MCF 10A (cell line): ENCODE measurements around the gene PLN. TPM values are rescaled to one million over a fixed set of nuclear protein-coding genes. Genes with fewer than 3 reads are reported as not detected.

Experiments
- BruUV-seq: library from RNA; stranded (reverse); fragments of 400-500 nt; replicated peaks from 2 replicates; lab custom pipeline; 2021; lab: Mats Ljungman, UMichigan
- CTCF ChIA-PET: fragments of 300-600 bp; sonication (Branson Sonifier 250); formaldehyde crosslinking; extraction: SDS; loops from one replicate; lab custom pipeline; 2021; ENCODE audit warnings: antibody characterized with exemption, inconsistent platforms; lab: Yijun Ruan, JAX
- POLR2A ChIA-PET: fragments of 300-600, 350-650 bp; sonication (Branson Sonifier 250); formaldehyde crosslinking; extraction: SDS; loops from one replicate; lab custom pipeline; 2020; ENCODE audit warnings: antibody characterized with exemption, inconsistent platforms; lab: Yijun Ruan, JAX
- DNase-seq: peaks from one replicate; pipeline ENCODE4 v3.0.0-alpha.2; 2018; ENCODE audit not compliant: unreplicated experiment
- H3K27ac Mint-ChIP-seq: one replicate; pipeline ENCODE4 v1.8.0; 2022; ENCODE audit warnings: mild to moderate bottlenecking, low read depth, mixed read lengths; ENCODE audit not compliant: unreplicated experiment
- H3K27me3 Mint-ChIP-seq: one replicate; pipeline ENCODE4 v1.8.0; 2022; ENCODE audit warnings: mixed read lengths; ENCODE audit not compliant: insufficient read depth, unreplicated experiment
- H3K36me3 Mint-ChIP-seq: one replicate; pipeline ENCODE4 v1.8.0; 2022; ENCODE audit warnings: mild to moderate bottlenecking, moderate library complexity, mixed read lengths; ENCODE audit not compliant: insufficient read depth, unreplicated experiment
- H3K4me1 Mint-ChIP-seq: one replicate; pipeline ENCODE4 v1.8.0; 2022; ENCODE audit warnings: mixed read lengths; ENCODE audit not compliant: insufficient read depth, unreplicated experiment
- H3K4me3 Mint-ChIP-seq: one replicate; pipeline ENCODE4 v1.8.0; 2022; ENCODE audit warnings: mild to moderate bottlenecking, moderate library complexity, mixed read lengths; ENCODE audit not compliant: unreplicated experiment
- H3K9me3 Mint-ChIP-seq: one replicate; pipeline ENCODE4 v1.8.0; 2022; ENCODE audit warnings: mixed read lengths; ENCODE audit not compliant: unreplicated experiment
- intact Hi-C: fragments of 100-400 bp; cut with micrococcal nuclease; formaldehyde crosslinking; loops from 2 replicates; pipeline ENCODE4 v1.14.1; 2022
- total RNA-seq: library from RNA; stranded (reverse); gene quantifications from 2 replicates; pipeline ENCODE4 v1.2.3, GENCODE V29; 2022
- TF ChIP-seq, protein P1 (sequence below): fragments of 200-600 bp; IDR thresholded peaks from one replicate; pipeline ENCODE4 v1.8.0; 2022; ENCODE audit warnings: antibody characterized with exemption, mild to moderate bottlenecking; ENCODE audit not compliant: unreplicated experiment

Gene PLN
- total RNA-seq, 1 experiment from 2014 or later = not detected

DNA sequence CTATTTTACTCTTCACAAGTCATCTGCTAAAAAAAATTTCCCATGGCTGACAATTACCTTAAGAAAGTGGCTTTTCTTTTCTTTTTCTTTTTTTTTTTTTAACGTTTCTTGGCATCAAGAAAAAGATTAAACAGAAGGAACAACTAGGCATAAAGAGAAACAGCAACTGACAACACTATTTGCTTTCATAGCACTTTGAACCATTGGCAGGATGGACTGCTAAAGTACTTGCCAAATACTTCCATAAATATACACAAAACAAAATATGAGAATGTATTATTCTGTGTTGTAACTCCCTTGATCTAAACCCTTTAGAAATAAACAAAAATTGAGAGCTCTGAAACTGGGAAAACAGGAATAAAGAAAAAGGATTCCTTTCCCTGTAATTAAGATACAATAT is 20.0 kb upstream of the PLN start:
- ChIA-PET CTCF (interaction anchor here (0.6 kb wide), 1 partner anchor 447 kb away, joined by 3 read pairs; no protein-coding TSS in a partner anchor), POLR2A (no interaction called here)
- H3K27me3 Mint-ChIP-seq = no peaks in the 10 kb centered on the region
- no peak for DNase-seq
- TF ChIP-seq, protein P1, sequence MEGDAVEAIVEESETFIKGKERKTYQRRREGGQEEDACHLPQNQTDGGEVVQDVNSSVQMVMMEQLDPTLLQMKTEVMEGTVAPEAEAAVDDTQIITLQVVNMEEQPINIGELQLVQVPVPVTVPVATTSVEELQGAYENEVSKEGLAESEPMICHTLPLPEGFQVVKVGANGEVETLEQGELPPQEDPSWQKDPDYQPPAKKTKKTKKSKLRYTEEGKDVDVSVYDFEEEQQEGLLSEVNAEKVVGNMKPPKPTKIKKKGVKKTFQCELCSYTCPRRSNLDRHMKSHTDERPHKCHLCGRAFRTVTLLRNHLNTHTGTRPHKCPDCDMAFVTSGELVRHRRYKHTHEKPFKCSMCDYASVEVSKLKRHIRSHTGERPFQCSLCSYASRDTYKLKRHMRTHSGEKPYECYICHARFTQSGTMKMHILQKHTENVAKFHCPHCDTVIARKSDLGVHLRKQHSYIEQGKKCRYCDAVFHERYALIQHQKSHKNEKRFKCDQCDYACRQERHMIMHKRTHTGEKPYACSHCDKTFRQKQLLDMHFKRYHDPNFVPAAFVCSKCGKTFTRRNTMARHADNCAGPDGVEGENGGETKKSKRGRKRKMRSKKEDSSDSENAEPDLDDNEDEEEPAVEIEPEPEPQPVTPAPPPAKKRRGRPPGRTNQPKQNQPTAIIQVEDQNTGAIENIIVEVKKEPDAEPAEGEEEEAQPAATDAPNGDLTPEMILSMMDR = no peak
- no peaks in the 10 kb centered on the region for H3K4me1 Mint-ChIP-seq
- intact Hi-C loops = no loop called here
- H3K36me3 Mint-ChIP-seq = peaks cover 4% of the 10 kb centered on the region
- no TSS peak for BruUV-seq
- no peak overlapping the region for H3K4me3 Mint-ChIP-seq
- peaks cover 19% of the 10 kb centered on the region for H3K9me3 Mint-ChIP-seq
- H3K27ac Mint-ChIP-seq = no peak overlapping the region

DNA sequence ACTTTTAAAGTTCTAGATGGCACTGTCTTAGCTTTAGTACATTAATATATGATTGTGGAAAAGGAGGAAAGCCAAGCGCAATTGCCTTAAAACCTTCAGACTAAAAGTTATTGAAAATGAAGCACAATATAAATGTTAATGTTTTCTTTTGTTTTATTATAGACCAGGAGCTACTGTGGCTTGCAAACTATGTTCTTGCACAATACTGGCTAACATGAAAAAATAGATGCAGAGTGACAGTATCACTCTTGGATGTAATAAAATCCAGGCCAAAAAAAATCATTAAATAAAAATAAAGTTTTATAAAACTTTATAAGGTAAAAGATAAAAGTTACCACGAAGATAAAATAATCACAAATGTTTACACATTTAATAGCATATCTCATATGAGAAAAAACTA is 18.3 kb upstream of the PLN start:
- Mint-ChIP-seq H3K9me3 (peaks cover 19% of the 10 kb centered on the region), H3K4me3 (no peak overlapping the region), H3K4me1 (no peaks in the 10 kb centered on the region), H3K27ac (no peak overlapping the region), H3K27me3 (no peaks in the 10 kb centered on the region), H3K36me3 (no peaks in the 10 kb centered on the region)
- no TSS peak for BruUV-seq
- TF ChIP-seq, protein P1 = no peak
- DNase-seq = no peak
- intact Hi-C loops = no loop called here
- POLR2A ChIA-PET = interaction anchor here (0.6 kb wide), 1 partner anchor 736 kb away, joined by 3 read pairs; no protein-coding TSS in a partner anchor
- CTCF ChIA-PET = no interaction called here

DNA sequence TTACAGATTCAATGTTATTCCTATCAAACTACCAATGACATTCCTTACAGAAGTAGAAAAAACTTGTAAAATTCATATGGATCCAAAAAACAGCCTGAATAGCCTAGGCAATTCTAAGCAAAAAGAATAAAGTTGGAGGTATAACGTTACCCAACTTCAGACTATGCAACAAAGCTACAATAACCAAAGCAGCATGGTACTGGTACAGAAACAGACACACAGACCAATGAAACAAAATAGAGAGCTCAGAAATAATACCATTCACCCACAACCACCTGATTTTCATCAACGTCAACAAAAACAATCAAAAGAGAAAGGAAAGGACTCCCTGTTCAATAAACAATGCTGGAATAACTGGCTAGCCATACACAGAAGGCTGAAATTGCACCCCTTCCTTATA is 17.2 kb upstream of the PLN start:
- no TSS peak for BruUV-seq
- intact Hi-C loops = no loop called here
- TF ChIP-seq, protein P1 = no peak
- Mint-ChIP-seq H3K4me1 (no peaks in the 10 kb centered on the region), H3K36me3 (no peaks in the 10 kb centered on the region), H3K4me3 (no peak overlapping the region), H3K27me3 (no peaks in the 10 kb centered on the region), H3K9me3 (peaks cover 19% of the 10 kb centered on the region), H3K27ac (no peak overlapping the region)
- ChIA-PET CTCF (interaction anchor here (0.7 kb wide), 1 partner anchor 34 kb away, joined by 3 read pairs; no protein-coding TSS in a partner anchor), POLR2A (no interaction called here)
- DNase-seq = no peak

DNA sequence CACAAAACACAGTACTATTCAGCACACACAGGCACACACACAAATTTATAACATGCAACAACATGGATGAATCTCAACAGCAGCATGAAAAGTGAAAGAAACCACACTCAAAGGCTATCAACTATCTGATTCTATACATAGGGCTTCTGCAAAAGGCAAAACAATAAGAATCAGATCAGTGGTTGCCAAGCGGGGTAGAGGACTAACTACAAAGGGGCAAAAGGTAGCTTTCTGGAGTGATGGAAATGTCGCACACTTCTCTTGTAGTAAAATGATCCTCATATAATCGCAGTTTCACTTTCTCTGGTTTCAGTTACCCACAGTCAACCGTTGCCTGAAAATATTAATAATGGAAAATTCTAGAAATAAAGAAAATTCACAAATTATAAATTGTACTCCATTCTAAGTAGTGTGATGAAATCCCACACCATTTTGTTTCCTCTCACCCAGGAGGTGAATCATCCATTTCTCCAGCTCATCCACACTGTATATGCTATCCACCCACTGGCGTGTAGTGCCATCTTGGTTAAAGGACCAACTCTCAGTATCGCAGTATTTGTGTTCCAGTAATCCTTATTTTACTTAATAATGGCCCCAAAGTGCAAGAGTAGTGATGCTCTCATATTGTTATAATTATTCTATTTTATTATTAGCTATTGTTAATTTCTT is 12.8 kb upstream of the PLN start:
- intact Hi-C loops = no loop called here
- Mint-ChIP-seq H3K27me3 (no peaks in the 10 kb centered on the region), H3K36me3 (no peaks in the 10 kb centered on the region), H3K4me3 (no peak overlapping the region), H3K9me3 (peaks cover 18% of the 10 kb centered on the region), H3K4me1 (no peaks in the 10 kb centered on the region), H3K27ac (no peak overlapping the region)
- TF ChIP-seq, protein P1 = no peak
- no TSS peak for BruUV-seq
- ChIA-PET CTCF (interaction anchor here (0.9 to 1.2 kb wide), 3 partner anchors 16 to 251 kb away, joined by 3 to 5 read pairs (median 4); no protein-coding TSS in a partner anchor), POLR2A (interaction anchor here (0.7 kb wide), 1 partner anchor 12 kb away, joined by 3 read pairs; no protein-coding TSS in a partner anchor)
- DNase-seq = no peak
